Stimulated activated CD8-positive, alpha-beta memory T cell treated with anti-CD3 and anti-CD28 coated beads, Interleukin-7, amount 100 ng/mL, for 4 hours (primary cell): ENCODE results near the gene ZNF677.
A peak's percentile ranks its signal among the peaks of the same experiment; 100 is the strongest.
"Not testable (repeated sequence)": the region's sequence is repeated elsewhere in the genome, so short reads cannot be mapped to it uniquely, and the experiment has no call there.

ENCODE experiments used
- DNase-seq, 2 donors: peaks; one replicate each; pipeline ENCODE4 v3.0.0-alpha.2; 2020; ENCODE audit warnings: low read depth in 2 of 2

Gene ZNF677

GRCh38 chr19:53254411-53255341 lies at the start of gene ZNF677:
Gene ZNF677, minus strand, starts transcription at chr19:53254873. Its CDS starts 3,323 bp downstream, at chr19:53251550.
- peak; percentile 71 to 84 for DNase-seq

- DNase-seq = not testable (repeated sequence)
These were observed 46.7 kb upstream of the ZNF677 start for GRCh38 chr19:53301341-53301740.

GRCh38 chr19:53294786-53295441 lies 40.2 kb upstream of the ZNF677 start:
- DNase-seq = no peak

- DNase-seq = no peak
These were observed 36.3 kb upstream of the ZNF677 start for GRCh38 chr19:53290758-53291549.

GRCh38 chr19:53285087-53285486 lies 30.4 kb upstream of the ZNF677 start:
- DNase-seq = no peak

- not testable (repeated sequence) for DNase-seq
These were observed 27.3 kb upstream of the ZNF677 start for GRCh38 chr19:53281947-53282346.

- no peak for DNase-seq
These were observed 20.8 kb upstream of the ZNF677 start for GRCh38 chr19:53275480-53275879.

- no peak for DNase-seq
These were observed 17.4 kb upstream of the ZNF677 start for GRCh38 chr19:53272044-53272443.

- DNase-seq = not testable (repeated sequence)
These were observed 15.2 kb upstream of the ZNF677 start for GRCh38 chr19:53269861-53270260.

- not testable (repeated sequence) for DNase-seq
These were observed 12.9 kb upstream of the ZNF677 start, which contains the start of gene VN1R4 for GRCh38 chr19:53267623-53268022. Gene VN1R4, minus strand, starts transcription at chr19:53267723. Its CDS starts 58 bp downstream, at chr19:53267665.

- not testable (repeated sequence) for DNase-seq
These were observed 3.2 kb upstream of the ZNF677 start, which contains the start of gene VN1R2 for GRCh38 chr19:53257715-53258342. Gene VN1R2, plus strand, starts transcription at chr19:53258292. Its CDS starts 84 bp downstream, at chr19:53258376.

GRCh38 chr19:53246498-53246897 lies 8.2 kb downstream of the ZNF677 start:
- DNase-seq = no peak

GRCh38 chr19:53237114-53237777 lies 17.4 kb downstream of the ZNF677 start:
- DNase-seq = no peak

GRCh38 chr19:53224606-53225005 lies 30.1 kb downstream of the ZNF677 start:
- no peak for DNase-seq

GRCh38 chr19:53222716-53223115 lies 32.0 kb downstream of the ZNF677 start:
- DNase-seq = not testable (repeated sequence)

- no peak for DNase-seq
These were observed 41.9 kb downstream of the ZNF677 start for GRCh38 chr19:53212703-53213320.

GRCh38 chr19:53211554-53211953 lies 43.1 kb downstream of the ZNF677 start:
- DNase-seq = not testable (repeated sequence)

GRCh38 chr19:53196777-53197396 lies 57.8 kb downstream of the ZNF677 start:
- peak; percentile 95 to 96 for DNase-seq

GRCh38 chr19:53195265-53195903 lies 59.3 kb downstream of the ZNF677 start:
- peak; percentile 44 to 66 for DNase-seq
